ENCODE measurements around the gene CYP27A1.
"Not testable (repeated sequence)": the region's sequence is repeated elsewhere in the genome, so short reads cannot be mapped to it uniquely, and the experiment has no call there.

The CYP27A1 gene

DNA sequence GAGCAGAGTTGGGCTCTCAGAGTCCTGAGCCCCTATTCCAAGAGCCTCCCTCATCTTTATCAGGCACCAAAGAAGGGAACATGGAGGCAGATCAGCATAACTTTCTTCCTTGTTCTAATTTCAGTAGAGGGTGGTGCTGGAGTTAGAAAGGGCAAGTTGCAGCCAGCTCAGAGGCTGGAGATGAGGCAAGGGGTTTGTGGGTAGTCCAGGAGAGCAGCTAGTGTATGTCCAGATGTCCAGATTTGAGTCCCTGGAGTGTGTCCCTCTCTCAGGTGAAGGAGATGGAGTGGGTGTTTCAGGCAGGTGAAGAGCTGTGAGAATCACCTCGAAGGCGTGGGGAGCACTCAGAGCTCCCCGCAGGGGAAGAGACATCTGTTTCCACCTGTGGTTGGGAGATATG, 50.1 kb downstream of the CYP27A1 start:
- DNase-seq (ENCODE audit: low spot score) = no peak

DNA sequence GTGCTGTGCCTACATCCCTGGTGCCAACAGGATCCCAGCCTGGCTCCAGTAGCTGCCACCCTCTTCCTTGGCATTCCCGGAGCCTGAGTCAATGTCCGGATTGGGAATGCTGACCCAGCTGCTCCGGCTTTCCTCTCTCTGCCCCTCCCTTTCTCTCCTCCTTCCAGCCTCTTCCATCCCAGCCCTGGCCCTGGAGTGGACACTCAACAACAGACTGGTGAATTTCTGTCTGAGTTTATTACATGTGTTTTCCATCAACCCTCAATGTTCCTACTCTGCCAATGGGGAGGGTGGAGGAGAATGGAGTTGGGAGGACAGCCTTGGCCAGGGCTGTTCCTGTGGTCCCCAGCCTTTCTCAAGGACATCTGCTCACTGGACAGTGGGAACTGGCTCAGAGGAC, 50.6 kb downstream of the CYP27A1 start:
- DNase-seq (ENCODE audit: low spot score) = no peak

DNA sequence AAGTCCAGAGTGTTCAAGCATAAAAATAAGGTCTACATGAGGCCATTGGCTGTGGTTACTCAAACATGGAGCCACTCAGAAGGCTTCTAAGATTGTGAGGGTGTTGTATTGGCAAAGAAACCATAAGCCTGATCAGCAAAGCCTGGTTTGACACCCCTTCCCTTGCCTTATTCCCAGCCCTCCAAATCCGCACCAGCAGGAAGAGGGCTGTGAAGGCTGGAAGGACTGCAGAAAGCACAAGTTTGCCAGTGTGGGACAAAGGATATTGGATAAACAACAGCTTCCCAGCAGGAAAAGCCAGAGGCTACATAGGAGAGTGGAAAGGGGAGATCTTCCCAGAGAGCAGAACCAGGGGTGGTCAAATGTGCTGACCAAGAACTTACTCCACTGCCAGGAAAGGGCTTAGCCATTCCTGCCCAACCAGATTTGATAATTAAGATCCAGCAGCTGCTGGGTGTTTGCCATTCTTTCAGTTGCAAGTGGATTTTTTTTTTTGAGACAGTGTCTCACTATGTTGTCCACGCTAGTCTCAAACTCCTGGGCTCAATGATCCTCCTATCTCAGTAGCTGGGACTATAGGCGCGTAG, 51.2 kb downstream of the CYP27A1 start:
- DNase-seq (ENCODE audit: low spot score) = no peak

- no peak for DNase-seq (ENCODE audit: low spot score)
Measured at GRCh38 chr2:218834685-218835084, 52.7 kb downstream of the CYP27A1 start.

GRCh38 chr2:218837495-218837894, 55.5 kb downstream of the CYP27A1 start:
- no peak for DNase-seq (ENCODE audit: low spot score)

DNA sequence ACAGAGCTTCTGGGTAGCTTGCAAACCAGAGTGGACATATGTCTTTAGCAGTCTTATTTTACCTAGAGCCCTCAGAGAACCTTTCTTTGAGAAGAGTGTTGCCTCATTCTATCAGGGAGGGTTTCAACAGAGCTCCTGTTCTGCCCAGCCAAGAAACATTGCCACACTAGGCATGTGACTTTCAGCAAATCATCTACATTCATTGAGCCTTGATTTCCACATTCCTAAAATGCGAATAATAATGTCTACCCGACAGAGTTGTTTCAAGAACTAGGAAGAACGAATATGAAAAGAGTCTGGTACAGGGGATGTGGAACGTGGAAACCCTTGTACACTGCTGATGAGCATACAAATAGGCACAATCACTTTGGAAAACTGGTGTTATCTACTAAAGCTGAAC, 57.5 kb downstream of the CYP27A1 start:
- DNase-seq (ENCODE audit: low spot score) = no peak

DNA sequence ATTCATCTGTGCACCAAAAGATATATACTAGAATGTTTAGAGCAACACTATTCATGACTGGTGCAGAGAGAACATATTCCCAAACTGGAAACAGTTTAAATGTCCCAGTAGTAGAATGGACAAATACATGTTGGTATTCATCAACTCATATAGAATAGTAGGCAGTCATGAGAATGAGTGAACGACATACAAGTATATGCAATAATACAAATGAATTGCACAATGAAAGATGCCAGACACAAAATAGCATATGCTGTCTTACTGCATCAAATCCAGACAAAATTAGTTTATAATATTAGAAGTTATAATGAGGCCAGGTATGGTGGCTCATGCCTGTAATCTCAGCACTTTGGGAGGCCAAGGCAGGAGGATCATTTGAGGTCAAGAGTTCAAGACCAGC, 57.9 kb downstream of the CYP27A1 start:
- DNase-seq (ENCODE audit: low spot score) = no peak

- DNase-seq (ENCODE audit: low spot score) = not testable (repeated sequence)
Measured at GRCh38 chr2:218844334-218844733, 62.4 kb downstream of the CYP27A1 start.

- not testable (repeated sequence) for DNase-seq (ENCODE audit: low spot score)
Measured at GRCh38 chr2:218846963-218847362, 65.0 kb downstream of the CYP27A1 start.

DNA sequence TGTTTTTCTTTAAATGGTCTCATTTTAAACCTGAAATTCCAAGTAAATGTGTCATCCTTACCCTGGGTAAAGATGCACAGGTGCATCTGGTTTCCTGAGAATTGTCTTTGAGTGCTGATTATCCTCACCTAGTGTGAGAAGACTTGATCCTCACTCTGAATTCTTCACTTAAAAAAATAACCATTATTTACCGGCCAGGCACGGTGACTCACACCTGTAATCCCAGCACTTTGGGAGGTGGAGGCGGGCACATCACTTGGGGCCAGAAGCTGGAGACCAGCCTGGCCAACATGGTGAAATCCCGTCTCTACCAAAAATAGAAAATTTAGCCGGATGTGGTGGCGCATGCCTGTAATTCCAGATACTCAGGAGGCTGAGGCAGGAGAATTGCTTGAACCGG, 67.8 kb downstream of the CYP27A1 start:
- no peak for DNase-seq (ENCODE audit: low spot score)

DNA sequence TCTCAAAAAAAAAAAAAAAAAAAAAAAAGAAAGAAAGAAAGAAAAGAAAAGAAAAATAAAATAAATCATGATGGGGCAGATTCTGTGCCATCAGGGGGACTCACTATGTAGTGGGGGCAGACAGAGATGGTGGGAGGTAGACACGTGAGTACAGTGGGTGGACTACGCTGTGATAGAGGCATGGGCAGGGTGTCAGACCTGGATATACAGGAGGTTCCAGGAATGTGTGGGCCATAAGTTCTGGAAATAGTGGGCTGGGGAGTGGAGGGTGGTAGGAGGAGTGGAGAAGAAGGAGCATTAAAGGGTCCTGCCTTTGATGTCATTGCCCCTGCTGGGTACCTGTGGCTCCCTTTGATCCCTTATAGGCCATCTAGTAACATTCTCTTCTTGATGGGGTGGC, 68.8 kb downstream of the CYP27A1 start:
- DNase-seq (ENCODE audit: low spot score) = no peak

DNA sequence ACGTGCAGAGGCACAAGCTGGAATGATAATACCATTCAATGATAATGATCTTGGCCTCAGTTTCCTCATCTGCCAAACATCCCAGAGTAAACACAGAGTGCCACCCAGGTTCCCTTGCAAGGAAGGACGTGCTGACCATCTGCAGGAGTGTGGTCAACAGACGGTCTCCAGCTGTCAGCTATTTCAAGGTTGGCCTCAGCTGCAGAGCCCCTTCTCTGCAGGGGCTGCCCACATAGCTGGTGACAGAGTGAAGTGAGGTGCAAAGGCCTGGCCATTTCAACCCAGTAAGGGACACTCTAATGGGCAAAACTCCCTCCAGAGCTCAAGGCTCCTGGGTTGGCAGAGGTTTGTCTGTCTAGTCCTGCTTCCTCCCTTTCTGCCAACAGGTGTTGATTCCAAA, 69.3 kb downstream of the CYP27A1 start:
- DNase-seq (ENCODE audit: low spot score) = no peak

DNA sequence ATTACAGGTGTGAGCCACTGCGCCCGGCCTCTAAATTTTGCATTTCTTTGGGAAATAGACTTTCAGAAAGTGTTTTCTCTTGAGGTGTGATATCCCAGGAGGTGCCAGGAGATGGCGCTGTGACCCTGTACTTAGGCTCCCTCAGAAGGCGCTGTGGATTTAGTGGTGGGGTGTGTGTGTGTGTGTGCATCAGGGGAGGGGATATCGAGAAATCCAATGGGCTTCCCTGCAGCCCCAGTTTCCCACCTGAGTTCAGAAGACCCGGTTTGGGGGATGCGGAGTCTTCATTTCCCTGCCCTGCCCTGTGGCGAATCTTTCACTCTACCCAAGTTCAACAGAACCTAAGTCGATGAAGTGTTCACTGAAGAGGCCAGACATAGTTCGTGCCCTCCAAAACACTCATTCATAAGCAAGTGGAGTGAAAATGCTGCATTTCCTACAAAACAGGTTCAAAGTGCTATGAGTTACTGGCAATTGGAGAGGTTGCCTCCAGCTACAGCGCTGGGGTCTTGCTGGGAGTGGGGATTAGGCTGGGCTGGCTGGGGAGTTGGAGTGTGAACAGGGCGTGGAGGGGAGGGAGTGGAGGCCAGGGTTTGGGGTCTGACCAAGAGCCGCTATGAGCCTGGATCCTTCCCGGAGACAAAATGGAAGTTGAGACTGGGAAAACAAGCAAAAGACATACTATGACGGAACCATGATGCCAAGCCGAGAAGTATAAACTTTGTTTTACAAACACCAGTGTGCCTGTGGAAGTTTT, 71.1 kb downstream of the CYP27A1 start:
- peak; percentile 52 for DNase-seq (ENCODE audit: low spot score)

DNA sequence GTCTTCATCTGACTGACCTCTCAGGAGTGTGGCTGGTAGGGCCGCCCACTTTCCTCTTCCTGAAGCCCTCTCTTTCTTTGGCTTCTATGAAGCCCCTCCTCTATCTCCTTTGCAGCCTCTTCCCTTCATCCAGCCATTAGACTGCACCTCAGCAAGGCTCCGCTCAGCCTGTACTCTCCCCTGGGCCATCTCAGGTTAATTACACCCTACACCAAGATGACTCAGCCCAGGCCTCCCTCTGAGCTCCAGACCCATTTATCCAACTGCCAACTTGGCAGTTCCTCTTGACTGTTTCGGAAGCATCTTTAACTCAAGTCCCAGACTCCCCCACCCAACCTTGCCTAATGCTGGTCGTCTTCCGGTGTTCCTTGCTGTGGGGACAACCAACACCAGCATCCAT, 71.8 kb downstream of the CYP27A1 start:
- no peak for DNase-seq (ENCODE audit: low spot score)

GRCh38 chr2:218854860-218855259, 72.9 kb downstream of the CYP27A1 start:
- DNase-seq (ENCODE audit: low spot score) = no peak

- no peak for DNase-seq (ENCODE audit: low spot score)
Measured at GRCh38 chr2:218855305-218856166, 73.6 kb downstream of the CYP27A1 start.

DNA sequence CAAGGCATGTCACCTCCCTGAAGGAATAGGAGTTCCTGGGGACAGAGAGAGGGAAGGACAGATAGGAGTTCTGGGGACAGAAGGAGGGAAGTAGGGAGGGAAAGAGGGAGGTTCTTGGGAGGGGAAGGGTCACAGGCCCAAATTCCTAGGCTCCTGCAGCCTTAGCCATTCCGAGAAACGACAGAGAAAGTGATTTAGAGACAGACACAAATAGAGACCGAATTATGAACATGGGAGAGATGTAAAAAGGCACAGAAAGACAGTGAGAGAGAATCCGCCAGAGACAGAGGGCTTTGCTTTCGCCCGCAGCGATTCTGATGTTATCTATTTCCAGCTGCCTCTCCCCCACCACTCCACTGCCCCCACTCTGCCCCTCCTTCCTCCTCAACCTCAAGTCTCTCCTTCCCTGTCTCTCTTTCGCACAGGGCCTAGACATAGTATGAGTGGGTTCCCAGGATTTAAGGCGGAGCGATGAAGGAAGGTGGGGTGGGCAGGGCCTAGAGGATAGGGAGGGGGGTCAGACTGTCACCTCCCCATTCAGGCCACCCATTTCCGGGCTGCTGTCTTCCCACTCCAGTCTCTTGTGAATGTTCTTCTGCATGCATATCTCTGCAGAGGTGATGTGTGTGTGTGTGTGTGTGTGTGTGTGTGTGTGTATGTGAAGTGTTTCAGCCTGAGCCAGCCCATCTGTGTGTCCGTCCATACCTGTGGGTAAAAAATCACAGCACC, 74.4 kb downstream of the CYP27A1 start:
- DNase-seq (ENCODE audit: low spot score) = no peak

DNA sequence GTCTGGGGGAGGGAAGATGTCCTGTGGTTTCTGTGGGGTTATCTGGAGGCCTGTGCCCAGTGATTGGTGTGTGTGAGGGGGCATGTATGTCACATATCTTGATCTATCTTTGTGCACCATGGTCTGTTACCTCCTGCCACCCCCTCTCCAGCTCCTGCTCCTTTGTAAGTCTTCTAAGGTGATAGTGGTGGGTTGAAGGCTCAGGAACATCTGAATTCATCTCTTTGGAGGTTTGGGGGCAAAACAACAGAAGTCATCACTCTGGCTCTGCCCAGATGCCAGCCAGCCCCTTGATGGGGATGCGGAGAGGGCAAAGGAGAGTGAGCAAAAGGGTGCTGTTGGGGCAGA, 74.9 kb downstream of the CYP27A1 start:
- DNase-seq (ENCODE audit: low spot score) = no peak

DNA sequence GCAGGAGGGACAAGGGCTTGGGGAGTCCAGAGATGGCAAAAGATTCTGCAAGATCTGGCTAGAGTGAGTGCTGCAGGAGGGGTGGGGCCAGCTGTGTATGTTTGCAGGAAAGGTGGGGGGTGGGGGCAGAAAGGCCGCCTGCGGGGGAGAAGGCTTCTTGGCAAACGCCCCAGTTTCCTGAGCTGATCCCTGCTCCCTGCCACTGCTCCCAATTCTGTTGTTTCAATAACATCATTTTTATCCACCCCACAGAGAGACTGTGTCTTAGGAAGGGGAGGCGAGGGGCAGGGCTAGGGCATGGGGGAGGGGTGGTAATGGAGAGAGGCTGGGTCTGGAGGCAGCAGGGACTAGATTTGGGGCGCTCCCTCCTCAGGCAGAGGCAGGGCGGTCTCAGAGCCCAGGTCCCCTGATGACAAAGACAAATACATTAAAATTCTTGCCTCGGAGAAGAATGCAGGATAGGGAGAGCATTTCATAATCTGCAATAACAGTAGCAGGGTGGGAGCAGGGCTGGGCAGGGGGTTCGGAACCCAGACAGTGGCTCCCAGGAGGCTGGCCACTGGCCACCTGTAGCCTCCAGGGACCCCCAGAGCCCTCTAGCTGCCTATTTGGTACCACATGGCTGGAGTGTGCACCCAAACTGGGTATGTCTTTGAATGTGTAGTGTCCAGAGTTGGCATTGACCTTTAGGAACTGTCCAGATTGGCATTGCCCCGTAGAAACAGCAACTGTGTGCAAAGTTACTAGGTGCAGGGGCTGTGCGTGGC, 75.6 kb downstream of the CYP27A1 start:
- DNase-seq (ENCODE audit: low spot score) = no peak

DNA sequence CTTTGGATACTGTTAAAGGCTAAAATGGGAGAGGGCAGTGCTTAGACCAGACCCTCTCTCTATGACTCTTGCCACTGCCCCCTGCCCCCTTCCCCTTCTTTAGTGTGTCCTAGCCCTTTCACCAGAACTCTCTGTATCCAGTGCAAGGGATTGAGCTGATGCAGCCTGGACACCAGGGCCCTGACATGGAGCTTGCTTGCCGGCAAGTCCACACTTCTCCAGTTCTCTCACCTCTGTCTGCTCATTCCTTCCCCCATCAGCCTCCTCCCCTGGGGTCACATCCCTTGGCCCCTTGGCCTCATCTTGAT, 76.1 kb downstream of the CYP27A1 start:
- no peak for DNase-seq (ENCODE audit: low spot score)

GRCh38 chr2:218858671-218859555, 77.0 kb downstream of the CYP27A1 start:
- no peak for DNase-seq (ENCODE audit: low spot score)

All from cerebellar cortex (tissue), 1 donor.